ENCODE measurements around the gene RXRA.

The RXRA gene

DNA sequence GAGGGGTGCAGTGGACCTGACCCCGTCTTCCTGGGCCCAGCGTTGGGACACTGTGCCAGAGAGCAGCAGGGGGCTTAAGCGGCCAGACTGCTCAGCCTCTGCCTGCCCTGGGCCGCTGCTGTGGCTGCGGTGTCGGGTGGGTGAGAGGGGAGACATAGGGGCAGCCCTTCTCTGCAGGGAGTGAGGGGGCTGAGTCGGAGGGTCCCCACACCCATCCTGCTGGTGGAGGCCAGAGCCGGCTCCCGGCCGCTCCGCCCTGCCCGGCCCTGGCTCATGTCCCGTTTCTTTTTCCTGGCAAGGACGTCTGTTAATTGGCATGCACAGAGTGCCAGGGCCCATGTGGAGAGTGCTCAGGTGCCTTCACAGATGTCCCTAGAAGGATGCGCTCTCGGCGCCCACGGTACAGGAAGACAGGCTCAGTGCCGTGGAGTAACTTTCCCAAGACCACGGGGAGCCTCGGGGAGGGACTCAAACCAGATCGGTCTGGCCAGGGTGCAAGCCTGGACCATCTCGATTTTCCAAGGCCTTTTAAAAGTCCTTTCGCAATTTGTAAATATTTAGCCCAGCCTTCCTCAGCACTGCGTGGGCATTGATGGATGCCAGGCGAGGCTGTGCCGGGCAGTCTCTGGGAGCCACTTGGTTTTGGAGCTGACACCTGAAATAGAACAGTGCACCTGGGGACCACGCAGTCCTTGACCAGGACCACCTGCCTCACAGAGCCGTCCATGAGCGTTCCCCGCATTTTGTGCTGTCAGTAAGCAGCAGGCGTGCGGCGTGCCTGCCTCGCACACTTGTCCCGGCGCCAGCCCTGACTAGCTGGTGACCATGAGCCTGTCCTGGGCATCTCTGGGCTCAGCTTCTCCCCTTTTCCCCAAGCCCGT lies 60.9 kb downstream of the RXRA start:
- DNase-seq: no peak

DNA sequence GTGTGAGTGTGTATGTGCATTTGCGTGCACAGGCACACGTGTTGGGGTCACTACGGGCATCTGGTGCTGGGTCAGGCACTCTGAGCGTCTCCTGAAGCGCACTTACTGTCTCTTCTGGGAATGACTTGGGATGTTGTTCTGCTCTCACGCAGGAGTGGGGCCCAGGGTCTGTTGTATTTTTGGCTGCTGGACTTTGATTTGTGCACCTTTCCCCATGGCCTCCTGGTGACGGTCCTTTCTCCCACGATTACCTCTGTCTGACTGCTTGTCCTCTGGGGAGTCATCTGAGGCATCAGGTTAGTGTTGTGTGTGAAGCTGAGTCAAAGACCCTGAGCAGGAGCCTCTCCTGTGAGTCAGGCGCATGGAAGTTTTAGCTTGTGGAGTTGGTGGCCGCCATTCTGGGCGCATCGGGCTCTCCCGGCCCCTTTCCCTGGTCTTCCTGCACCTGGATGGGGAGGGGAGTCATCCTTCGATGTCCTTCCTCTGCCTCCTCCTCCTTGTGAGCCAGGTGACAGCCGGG lies 62.1 kb downstream of the RXRA start:
- DNase-seq: no peak

DNA sequence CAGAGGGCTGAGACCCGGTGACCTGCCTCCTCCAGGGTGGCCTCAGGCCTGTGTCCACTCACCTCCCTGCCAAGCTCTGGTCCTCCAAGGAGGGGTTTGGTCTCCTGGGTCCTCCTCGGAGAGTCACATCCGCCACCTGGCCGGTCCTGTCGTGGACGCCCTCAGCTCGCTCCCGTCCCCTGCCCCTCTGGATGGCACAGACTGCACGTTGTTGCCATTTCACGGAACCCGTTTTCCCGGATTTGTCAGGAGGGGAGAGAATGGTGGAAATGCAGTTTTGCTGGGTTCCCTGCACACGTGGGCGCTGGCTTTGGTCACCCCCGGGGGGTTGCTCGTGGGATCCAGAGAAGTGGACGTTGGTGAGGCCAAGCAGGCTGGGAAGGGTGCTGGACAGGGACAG lies 62.7 kb downstream of the RXRA start:
- DNase-seq: no peak

DNA sequence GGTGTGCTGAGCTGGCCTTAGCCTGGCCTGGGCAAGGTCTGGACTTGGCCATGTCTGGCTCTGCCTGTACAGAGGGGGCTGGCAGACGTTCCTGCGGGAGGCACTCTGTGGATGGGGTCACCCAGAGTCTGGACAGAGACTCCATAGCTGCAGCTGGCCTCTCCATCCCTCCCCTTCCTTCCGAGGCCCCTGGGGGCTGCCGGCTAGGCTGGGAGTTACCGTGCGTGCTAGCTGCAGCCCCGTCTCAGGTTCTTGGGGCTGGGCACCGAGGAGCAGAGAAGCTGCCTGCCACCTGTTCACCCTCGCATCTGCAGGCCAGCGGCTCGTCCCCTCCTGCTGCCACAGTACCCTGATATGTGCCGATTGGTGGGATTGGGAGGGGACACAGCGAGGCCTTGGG lies 63.4 kb downstream of the RXRA start:
- DNase-seq: no peak

DNA sequence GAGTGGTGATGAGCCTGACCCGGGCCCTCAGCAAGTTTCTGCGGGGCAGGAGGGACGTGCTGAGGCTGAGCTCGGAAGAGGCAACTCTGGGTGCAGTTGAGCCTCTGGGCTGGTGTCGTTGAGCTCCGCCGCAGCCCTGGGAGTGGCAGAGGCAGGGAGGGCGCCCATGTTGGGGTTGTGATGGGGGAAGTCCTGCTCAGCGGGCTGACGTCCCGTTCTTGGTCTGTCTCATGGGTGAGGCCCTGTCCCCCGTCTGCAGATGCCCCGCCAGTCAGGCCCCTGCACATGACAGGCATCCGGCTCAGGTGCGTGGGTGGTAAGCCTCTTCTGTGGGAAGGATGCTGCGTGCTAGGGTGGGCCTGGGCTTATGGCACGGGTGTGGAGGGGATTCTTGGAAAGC lies 64.3 kb downstream of the RXRA start:
- no peak for DNase-seq

DNA sequence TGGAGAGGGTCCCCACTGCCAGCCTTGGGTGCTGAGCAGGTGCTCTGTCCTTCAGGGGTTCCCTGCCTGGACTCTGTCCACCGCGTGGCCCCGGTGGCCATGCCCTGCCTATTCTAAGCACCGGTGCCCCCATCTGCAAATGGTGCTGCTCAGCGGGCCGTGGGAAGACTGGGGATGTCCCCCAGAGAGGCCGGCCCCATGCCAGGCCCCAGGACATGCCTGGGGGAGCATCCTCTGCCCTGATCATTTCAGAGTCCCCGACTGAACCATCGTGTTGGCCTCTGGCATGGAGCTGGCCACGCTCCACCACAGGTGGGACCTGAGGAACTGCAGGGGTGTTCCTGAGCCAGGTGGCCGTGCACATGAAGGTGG lies 64.7 kb downstream of the RXRA start:
- no peak for DNase-seq

DNA sequence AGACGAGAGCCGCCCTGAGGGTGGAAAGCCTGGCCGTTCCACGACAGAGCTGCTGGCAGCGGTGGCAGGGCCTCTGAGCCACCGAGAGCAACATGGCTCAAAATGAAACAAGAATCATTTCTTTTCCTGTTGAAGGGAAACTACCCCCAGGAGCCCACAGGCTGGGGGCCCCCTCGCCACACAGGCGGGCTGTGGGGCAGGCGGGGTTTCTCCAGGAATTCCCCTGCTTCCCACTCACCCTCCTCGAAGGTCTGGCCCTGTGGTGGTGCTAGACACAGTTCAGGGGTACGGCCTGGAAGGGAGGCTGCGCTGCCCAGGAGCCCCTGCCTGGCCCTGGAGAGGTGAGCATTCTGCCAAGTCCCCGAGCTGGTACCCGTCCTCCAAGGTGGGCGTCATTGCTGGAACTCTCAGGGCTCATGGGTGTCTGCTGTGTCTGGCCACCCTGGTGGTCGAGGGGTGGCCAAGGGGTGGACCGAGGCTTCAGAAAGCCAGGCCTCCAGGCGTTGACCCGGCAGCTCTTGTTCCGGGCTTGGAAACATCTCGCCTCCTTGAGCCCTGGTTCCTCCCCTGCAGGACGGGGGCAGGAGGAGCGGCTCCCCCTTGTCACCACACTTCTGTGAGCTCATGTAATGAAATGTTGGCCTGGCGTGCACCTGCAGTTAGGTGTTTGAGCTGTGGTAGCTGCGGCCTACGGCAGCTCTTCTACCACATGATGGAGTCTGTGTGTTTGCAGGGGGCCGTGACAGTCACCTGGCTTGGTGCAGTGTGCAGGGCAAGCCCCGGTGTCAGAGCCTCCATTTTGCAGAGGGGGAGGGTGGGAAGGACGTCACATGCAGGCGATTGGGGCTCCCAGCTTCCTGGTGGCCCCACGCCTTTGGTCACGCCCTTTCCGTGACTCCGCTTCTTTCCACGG lies 65.3 kb downstream of the RXRA start:
- DNase-seq: no peak

DNA sequence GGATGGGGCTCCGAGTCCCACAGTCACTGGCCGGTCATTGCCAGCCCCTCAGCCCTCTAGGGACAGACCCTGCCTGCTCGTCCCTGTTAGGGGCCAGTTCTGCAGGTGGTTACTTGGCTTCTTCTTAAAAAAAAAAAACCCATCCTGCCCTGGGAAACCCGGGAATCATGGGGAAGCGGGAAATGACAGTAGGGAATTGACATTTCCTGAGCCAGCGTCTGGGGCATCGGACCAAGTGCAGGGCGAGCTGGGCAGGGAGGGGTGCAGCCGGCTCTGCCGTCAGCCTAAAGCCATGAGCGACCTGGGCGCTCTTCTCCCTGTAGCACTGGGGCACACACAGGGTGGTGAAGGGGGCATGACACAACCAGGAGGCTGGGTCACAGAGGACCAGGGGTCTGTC lies 66.6 kb downstream of the RXRA start:
- no peak for DNase-seq

DNA sequence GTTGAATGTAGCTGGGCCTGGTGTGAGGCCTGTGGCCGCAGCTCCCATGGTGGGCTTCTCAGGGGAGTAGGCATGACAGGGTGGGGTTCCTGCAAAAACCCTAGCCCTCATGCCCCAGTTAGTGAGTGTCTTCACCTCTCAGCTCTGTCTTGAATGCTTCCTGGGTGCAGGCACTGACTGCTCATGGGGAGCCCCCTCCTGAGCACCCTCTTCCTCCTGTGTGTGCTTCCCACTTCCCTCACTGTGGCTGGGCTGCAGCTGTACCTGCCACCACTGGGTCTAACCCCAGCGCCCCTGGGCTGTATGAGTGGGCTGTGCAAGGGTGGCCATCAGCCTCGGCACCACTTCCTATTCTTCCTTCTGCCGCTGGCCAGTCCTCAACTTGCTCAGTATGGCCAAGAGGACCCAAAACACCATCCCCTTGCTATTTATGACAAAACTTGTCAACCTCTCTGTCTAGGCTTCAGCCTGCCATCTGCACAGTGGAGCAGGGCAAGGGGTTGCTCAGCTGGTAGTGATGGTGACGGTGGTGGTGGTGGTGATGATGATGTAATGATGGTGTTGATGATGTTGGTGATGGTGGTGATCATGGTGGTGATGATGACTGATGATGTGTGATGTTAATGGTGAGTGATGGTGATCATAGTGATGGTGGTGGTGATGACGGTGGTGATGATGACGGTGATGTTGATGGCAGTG lies 67.5 kb downstream of the RXRA start:
- no peak for DNase-seq

DNA sequence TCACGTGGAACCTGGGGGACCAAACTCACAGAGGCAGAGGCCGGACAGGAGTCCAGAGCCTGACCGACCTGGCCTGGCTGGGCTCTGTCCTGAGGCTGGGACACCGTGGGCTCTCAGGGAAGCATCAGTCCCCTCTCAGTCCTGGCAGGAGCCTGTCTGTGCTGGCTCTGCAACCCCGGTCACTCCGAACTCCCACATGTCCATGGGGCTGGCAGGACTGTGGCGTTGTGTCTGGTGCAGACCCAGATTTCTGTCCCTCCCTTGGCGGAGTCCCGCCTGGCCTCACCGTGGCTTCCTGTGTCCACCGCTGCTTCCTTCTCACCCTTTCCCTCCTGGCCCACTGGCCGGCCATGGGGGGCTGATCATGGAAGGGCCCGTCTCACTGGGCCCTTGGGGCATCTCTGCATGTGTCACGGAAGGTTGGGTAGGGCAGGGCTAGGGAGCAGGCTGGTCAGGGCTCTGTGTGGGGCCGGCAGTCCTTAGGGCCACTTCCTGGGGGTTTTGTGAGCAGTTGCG lies 68.8 kb downstream of the RXRA start:
- DNase-seq: no peak

DNA sequence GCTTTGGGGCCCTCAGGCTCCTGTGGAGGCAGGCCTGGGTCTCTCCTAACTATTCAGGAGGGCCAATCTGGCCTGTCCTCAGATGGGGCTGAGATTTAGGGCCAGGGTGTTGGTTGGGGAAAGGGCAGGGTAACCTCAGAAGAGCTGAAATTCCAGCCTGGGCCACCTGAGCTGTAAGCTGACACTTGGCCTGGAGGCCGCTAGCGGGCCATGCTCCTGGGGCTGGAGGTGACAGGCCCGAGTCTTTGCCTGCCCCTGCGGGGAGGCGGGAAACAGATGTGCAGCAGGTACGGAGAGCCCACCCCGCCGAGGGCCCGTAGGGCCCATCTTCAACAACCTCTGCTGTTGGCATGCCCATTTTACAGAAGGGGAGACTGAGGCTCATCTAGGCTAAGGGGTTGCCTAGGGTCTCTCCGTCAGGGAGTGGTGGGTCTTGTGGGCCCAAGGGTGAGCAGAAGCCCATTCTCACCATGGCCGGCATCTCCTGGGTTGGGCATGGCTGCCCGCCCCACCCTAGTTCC lies 69.5 kb downstream of the RXRA start:
- no peak for DNase-seq

DNA sequence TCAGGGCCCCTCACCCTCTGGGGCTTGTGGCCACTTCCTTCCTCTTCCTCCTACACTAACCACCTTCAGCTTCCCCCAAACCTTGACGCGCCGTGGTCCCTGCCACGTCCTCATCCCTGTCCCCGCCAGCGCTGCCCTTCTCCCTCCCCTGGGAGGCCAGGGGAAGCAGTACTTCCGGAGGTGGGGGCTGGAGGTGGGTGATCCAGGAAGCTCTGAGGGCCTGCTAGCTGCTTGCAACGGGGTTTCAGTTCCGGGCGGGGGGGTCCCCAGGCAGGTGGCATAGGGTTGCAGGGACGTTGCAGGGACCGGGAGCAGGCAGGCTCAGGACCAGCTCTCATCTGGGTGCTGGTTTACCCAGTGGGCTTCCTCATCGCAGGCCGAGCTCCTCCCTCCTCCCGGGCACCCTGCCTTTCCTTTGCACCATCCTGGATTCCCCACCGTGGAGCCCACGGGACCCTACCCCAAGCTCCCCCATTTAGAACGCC lies 70.0 kb downstream of the RXRA start:
- DNase-seq: no peak

DNA sequence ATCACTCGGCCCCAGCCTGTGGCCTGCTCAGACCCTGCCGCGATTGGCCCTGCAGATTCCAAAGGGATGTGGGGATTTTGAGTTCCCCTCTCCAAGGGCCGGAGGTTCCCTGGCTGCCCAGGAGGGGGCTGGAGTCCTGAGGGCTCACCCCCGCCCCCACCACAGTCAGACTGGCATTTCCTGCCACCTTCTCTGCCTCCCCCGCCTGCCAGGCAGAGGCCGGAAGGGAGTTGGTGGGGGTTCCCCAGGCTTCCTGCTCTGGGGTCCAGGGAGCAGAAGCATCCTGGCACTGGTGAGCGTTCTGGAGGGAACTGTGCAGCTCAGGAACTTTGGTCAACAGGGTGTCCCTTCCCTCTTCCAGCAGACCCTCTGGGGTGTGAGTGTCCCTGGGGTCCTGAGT lies 70.6 kb downstream of the RXRA start:
- no peak for DNase-seq

DNA sequence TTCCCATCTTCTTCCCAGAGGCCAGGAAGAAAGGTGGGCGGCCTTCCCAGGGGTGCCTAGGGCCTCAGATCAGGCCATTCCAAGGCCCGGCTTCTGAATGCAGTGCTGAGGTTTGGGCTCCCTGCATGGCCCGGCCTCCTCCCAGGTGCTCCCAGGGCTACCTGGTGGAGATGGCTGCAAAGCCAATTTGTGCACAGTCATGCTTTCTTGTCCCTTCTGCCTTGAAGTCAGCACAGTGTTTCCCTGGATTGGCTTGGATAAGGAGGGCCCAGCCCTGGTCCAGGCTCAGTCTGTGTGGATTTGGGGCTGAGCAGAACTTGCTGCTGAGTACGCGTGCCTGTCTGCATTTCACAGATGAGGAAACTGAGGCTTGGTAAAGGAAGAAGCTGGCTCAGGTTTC lies 72.5 kb downstream of the RXRA start:
- no peak for DNase-seq

DNA sequence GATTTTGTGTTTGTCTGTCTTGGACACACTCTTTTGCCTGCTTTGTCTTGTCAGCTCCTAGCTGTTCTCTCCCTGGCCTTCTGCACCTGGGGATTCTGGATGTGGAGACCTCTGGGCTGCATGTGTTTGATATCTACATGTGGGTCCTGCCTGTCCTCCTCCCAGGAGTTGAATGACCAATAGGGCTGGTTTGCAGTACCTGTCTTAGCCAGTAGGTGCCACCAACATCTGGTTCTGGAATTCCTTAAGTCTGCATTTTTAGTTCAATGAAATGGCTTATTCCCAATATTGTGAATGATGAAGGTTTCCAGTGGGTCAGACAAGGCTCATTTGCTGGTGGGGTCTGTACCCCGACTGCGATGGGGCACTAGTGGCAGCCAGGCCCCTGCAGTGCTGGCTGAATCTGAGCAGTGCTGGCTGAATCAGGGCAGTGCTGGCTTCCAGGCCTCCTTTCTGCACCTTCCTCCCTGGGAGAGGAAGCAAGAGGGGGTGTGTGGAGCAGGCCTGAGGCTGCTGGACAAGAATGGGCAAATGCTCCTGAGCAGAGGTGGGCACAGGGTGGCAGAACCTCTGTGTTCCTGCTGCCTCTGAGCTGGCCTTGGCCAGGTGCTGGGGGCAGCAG lies 73.3 kb downstream of the RXRA start:
- no peak for DNase-seq

DNA sequence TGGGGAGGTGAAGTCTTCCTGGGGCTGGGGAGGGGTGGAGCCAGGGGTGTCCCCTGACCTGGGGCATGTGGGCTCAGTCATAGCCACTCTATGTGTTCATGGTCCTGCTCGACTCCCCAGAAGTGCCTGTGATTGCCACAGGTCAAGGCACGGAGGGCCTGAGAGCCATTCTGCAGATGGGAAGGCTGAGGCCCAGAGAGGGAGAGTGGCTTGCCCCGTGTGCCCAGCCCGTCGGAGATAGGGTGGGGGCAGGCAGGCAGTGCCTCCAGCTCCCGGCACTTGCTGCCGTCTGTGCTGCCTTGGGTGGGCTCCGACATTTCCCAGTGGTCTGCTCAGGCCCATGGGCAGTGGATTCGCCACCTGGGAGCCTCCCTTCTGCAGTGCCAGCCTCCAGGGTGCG lies 74.0 kb downstream of the RXRA start:
- no peak for DNase-seq

DNA sequence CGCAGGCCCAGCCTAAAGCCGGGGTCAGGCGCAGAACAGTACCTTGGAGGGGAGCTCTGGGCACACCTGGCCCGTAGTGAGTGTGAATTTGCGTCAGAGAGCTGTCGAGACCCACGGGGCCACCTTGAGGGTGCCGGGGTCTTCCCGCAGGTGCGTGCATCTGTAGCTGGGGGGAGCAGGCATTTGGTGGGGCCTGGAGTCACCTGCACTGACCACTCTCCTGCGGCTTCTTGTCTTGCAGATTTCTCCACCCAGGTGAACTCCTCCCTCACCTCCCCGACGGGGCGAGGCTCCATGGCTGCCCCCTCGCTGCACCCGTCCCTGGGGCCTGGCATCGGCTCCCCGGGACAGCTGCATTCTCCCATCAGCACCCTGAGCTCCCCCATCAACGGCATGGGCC lies 75.1 kb downstream of the RXRA start:
- DNase-seq: no peak

DNA sequence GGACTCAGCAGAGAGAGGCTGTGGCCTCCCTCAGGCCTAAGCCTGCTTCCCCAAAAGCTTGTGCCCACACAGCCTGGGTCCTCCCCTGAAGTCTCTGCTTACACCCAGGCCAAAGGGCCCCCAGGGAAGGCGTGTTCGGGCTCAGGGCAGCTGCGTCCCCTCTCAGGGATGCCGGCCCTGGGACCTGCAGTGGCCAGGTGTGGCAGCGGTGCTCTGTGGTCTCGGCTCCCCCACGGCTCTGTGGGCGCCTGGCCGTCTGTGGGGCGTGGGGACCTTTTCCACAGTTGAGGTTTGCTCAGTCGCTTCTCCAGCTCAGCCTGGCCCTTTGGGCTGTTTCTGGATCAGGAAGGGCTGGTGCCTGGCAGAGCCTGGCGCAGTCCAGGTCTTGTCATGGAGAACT lies 75.9 kb downstream of the RXRA start:
- DNase-seq: no peak

DNA sequence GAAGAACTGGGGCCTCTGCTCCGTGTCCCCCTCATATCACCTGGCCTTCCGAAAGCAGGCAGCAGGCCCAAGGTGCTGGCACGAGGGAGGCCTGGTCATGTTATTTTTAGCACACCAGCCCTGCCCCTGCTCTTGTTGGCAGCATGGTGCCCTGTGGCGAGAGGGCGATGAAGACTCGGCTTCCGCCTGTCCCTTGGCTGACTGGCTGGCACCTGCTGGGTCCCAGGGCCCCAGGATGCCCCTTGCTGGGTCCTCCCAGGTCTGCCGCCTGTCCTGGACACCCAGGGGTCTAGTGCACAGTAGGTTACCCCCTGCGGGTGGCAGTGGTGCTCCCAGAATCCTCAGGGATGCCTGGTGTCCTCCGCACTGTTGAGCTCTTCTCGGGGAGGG lies 77.0 kb downstream of the RXRA start:
- DNase-seq: no peak

DNA sequence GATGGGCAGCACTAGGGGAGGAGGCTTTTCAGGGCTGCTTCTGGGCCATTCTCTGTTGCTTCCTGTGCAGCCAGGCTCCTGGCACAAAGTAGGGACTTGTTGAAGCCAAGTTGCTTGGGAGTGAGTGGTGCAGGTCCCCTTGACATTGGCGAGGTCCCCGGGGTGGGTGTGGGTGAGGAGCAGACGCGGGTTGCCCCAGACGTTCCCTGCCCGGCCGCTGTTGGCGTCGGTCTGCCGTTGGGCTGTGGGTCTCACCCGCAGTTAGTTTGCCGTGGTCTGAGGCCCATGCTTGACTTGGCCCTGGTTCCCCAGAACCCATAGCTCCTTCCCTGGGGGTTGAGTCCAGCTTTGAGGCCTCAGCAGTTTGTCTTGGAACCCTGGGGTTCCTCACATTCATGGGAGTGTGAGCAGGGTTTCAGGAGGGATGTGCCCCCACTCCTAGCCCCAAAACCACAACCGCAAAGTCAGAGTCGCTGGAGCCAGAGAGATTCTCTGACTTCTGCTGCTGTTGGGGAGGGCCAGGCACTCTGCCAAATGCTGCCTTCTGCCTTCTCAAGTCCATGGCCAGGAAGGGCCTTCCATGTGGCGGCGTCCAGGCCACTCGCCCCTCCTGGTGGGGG lies 77.5 kb downstream of the RXRA start:
- DNase-seq: no peak
